Neural progenitor cell (in vitro differentiated cells): ENCODE measurements around the gene PROKR2.

Experiments
- EZH2 ChIP-seq: fragments of 200-600 bp; sonication (generic); IDR thresholded peaks from 2 replicates; pipeline ENCODE4 v1.6.1; 2017; ENCODE audit warnings: antibody characterized with exemption, mild to moderate bottlenecking, moderate library complexity
- TF ChIP-seq, protein P1 (sequence below): fragments of 200-600 bp; sonication (generic); IDR thresholded peaks from 2 replicates; pipeline ENCODE4 v1.5.1; 2017; ENCODE audit warnings: antibody characterized with exemption, mild to moderate bottlenecking

- TF ChIP-seq, protein P1, sequence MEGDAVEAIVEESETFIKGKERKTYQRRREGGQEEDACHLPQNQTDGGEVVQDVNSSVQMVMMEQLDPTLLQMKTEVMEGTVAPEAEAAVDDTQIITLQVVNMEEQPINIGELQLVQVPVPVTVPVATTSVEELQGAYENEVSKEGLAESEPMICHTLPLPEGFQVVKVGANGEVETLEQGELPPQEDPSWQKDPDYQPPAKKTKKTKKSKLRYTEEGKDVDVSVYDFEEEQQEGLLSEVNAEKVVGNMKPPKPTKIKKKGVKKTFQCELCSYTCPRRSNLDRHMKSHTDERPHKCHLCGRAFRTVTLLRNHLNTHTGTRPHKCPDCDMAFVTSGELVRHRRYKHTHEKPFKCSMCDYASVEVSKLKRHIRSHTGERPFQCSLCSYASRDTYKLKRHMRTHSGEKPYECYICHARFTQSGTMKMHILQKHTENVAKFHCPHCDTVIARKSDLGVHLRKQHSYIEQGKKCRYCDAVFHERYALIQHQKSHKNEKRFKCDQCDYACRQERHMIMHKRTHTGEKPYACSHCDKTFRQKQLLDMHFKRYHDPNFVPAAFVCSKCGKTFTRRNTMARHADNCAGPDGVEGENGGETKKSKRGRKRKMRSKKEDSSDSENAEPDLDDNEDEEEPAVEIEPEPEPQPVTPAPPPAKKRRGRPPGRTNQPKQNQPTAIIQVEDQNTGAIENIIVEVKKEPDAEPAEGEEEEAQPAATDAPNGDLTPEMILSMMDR: peak; percentile 59
- peak; percentile 83 for TF ChIP-seq EZH2
These were observed at the start of gene PROKR2 for GRCh38 chr20:5316188-5317158.
